Measurements from ENCODE around the gene ANKRD7. TPM values are rescaled to one million over a fixed set of nuclear protein-coding genes. Genes with fewer than 3 reads are reported as not detected.

ANKRD7 gene
- total RNA-seq, 2 experiments from 2014 or later, result 1.2 to 1.4 TPM

DNA sequence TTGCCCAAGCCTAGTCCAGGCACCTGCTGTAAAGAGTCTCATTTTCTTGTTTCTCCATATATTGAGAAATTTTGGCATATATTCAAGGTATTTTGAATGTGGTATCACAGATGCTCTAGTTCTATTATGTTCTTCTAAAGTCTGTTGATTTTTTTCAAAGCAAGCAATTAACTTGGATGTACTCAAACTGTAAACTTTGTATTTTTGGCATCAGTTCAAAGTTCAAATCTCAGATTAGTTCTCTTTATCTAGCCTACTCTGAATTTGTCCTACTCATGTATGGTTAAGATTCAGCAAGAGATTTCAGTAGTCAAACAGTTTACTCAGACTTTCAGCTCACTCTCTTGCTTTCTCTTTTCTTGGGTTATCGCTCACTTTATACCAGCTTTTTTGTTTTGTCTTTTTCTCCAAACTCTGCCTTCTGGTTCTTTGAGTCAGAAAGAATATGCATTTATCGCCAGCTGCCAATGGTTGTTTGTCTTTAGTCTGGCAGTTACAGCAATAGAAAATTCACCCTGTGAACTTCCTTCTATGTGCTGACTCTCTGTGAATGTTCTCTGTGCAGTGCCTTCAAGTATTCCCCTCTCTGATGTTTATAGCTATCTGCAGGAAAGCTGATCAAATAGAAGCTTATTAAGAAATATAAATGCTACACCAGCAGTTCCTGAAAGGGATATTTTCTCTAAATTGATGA is 56.0 kb downstream of the ANKRD7 start:
- Mint-ChIP-seq H3K27ac (no peak overlapping the region), H3K4me1 (ENCODE audit: low read depth) (no peaks in the 10 kb centered on the region), H3K36me3 (ENCODE audit: low read depth) (no peaks in the 10 kb centered on the region), H3K27me3 (peaks cover 45% of the 10 kb centered on the region), H3K9me3 (no peaks in the 10 kb centered on the region), H3K4me3 (no peak overlapping the region)
- no peak for DNase-seq
- TF ChIP-seq CTCF (IDR thresholded peaks at IDR 0.05), result no peak
- no peak for ATAC-seq
- intact Hi-C loops (cut with micrococcal nuclease), result no loop called here
- POLR2A ChIA-PET, result no interaction called here
- CTCF ChIA-PET, result no interaction called here

DNA sequence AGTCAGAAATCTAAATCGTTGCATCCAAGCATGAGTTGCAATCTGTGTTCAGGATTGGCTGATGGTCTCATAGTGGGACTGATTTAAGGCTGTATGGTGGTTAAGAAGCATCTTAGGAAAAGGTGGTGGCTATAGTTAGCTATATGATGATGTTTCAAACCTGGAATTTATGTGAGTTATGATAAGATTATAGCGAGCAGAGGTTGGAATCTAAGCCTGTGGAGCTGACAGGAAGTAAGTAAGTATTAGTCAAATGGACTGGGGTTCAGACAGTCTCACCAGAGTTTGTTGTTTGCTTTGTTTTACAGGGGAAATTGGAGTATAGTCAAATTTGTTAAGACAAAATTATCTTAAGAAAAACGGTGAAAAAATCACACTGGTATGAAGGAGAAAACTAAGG is 56.7 kb downstream of the ANKRD7 start:
- peaks cover 47% of the 10 kb centered on the region for H3K27me3 Mint-ChIP-seq
- intact Hi-C loops (cut with micrococcal nuclease), result no loop called here
- H3K4me1 Mint-ChIP-seq (ENCODE audit: low read depth), result no peaks in the 10 kb centered on the region
- H3K27ac Mint-ChIP-seq, result no peak overlapping the region
- CTCF ChIA-PET, result no interaction called here
- no peak for DNase-seq
- H3K9me3 Mint-ChIP-seq, result no peaks in the 10 kb centered on the region
- no peak for TF ChIP-seq CTCF (IDR thresholded peaks at IDR 0.05)
- no peak overlapping the region for H3K4me3 Mint-ChIP-seq
- POLR2A ChIA-PET, result no interaction called here
- ATAC-seq, result no peak
- H3K36me3 Mint-ChIP-seq (ENCODE audit: low read depth), result no peaks in the 10 kb centered on the region

DNA sequence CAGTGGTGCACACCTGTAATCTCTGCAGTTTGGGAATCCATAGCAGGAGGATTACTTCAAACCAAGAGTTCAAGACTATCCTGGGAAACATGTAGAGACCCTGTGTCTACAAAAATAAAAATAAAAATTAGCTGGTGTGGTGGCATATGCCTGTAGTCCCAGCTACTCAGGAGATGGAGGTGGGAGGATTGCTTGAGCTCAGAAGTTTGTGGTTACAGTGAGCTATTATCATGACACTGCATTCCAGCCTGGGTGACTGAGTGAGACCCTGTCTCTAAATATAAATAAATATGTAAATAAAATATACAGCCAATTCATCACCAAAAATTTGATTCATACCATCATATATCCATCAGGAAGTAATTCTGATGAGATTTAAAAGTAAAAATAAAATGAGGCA is 60.9 kb downstream of the ANKRD7 start:
- H3K4me3 Mint-ChIP-seq, result no peak overlapping the region
- no peak for DNase-seq
- TF ChIP-seq CTCF (IDR thresholded peaks at IDR 0.05), result no peak
- peaks cover 28% of the 10 kb centered on the region for H3K4me1 Mint-ChIP-seq (ENCODE audit: low read depth)
- CTCF ChIA-PET, result no interaction called here
- peaks cover 11% of the 10 kb centered on the region for H3K9me3 Mint-ChIP-seq
- peaks cover 56% of the 10 kb centered on the region for H3K27me3 Mint-ChIP-seq
- H3K27ac Mint-ChIP-seq, result no peak overlapping the region
- POLR2A ChIA-PET, result no interaction called here
- H3K36me3 Mint-ChIP-seq (ENCODE audit: low read depth), result peaks cover 3% of the 10 kb centered on the region
- intact Hi-C loops (cut with micrococcal nuclease), result no loop called here
- no peak for ATAC-seq

DNA sequence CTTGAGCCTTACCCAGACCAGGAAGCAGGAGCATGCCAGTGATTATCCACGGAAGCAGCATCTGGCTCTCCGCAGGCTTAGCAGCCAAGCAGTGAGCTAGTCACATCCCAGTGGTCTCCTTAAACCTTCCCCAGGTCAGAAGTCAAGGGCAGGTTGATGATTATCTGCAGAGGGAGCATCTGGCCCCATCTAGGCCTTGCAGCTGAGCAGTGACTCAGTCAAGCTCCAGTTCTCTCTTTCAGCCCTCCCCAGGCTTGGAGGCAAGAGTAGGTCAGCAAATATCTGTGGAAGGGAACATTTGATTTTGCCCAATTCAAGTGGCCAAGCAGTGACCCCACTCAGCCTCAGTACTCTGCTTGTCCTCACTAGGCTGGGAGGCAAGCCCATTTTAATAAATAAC is 61.6 kb downstream of the ANKRD7 start:
- TF ChIP-seq CTCF (IDR thresholded peaks at IDR 0.05), result no peak
- H3K4me1 Mint-ChIP-seq (ENCODE audit: low read depth), result peaks cover 28% of the 10 kb centered on the region
- ATAC-seq (no peak), DNase-seq (no peak)
- H3K36me3 Mint-ChIP-seq (ENCODE audit: low read depth), result peaks cover 3% of the 10 kb centered on the region
- H3K4me3 Mint-ChIP-seq, result no peak overlapping the region
- CTCF ChIA-PET, result no interaction called here
- peaks cover 11% of the 10 kb centered on the region for H3K9me3 Mint-ChIP-seq
- POLR2A ChIA-PET, result no interaction called here
- H3K27me3 Mint-ChIP-seq, result peaks cover 51% of the 10 kb centered on the region
- no peak overlapping the region for H3K27ac Mint-ChIP-seq
- intact Hi-C loops (cut with micrococcal nuclease), result no loop called here

DNA sequence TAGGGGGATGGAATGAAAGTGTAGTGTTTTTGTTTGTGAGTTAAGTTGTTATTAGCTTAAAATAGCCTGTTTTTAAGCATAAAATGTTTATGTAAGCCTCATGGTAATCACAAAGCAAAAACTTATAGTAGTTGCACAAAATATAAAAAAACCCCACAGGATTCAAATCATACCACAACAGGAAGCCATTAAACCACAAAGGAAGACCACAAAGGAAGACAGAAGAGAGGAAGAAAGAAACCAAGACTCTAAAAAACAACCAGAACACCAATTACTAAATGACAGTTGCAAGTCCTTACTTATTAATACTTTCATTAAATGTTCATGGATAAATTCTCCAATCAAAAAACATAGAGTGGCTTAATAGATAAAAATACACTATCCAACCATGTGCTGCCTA is 63.6 kb downstream of the ANKRD7 start:
- Mint-ChIP-seq H3K27ac (no peak overlapping the region), H3K36me3 (ENCODE audit: low read depth) (peaks cover 3% of the 10 kb centered on the region), H3K4me3 (peak overlapping the region; percentile 31), H3K9me3 (peaks cover 13% of the 10 kb centered on the region), H3K4me1 (ENCODE audit: low read depth) (peaks cover 28% of the 10 kb centered on the region), H3K27me3 (peaks cover 50% of the 10 kb centered on the region)
- CTCF ChIA-PET, result no interaction called here
- DNase-seq (no peak), ATAC-seq (no peak)
- intact Hi-C loops (cut with micrococcal nuclease), result no loop called here
- POLR2A ChIA-PET, result no interaction called here
- no peak for TF ChIP-seq CTCF (IDR thresholded peaks at IDR 0.05)
